CD4-positive, alpha-beta T cell treated with Interferon gamma for 1 hour (primary cell): ENCODE data around the gene RPS21.

ENCODE experiments used
- DNase-seq: peaks from one replicate; pipeline ENCODE4 v3.0.0-alpha.2; 2020

RPS21 gene

DNA sequence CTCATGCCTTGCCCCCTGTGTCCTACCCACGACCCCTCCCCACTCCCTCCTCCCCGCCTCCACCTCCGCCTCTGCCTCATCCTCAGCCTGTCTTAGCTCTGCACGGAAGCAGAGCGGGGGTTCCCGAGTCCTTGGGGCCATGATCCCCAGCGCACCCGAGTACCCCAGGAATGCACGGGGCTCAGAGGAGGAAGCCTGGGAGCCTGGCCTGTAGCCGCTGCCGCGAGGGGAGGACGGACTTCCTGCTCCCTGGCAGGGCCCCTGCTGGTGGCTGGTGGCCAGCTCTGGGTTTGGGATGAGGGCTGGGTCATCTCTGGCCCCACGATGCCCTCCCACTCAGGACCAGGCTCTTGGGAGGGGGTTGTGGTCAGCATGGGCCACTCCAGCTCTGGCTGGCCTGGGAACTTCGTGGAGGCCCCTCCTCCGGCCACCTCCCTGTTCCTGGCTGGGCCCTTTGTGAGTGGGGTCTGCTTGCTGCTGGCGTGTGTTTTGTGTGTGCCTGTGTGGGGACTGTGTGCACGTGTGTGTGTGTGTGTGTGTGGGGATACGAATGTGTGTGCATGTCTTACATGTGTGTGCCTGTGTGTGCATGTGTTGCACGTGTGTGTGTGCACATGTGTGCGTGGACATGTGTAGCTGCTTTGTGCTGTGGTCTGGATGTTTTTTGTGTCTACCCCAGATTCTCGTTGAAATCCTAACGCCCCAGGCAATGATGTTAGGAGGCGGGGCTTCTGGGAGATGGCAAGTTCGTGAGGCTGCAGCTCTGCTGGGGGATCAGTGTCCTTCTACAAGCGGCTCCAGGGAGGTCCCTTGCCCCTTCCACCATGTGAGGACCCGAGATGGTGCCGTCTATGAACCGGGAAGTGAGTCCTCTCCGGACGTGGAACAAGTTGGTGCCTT is 41.7 kb downstream of the RPS21 start:
- DNase-seq, result no peak

DNA sequence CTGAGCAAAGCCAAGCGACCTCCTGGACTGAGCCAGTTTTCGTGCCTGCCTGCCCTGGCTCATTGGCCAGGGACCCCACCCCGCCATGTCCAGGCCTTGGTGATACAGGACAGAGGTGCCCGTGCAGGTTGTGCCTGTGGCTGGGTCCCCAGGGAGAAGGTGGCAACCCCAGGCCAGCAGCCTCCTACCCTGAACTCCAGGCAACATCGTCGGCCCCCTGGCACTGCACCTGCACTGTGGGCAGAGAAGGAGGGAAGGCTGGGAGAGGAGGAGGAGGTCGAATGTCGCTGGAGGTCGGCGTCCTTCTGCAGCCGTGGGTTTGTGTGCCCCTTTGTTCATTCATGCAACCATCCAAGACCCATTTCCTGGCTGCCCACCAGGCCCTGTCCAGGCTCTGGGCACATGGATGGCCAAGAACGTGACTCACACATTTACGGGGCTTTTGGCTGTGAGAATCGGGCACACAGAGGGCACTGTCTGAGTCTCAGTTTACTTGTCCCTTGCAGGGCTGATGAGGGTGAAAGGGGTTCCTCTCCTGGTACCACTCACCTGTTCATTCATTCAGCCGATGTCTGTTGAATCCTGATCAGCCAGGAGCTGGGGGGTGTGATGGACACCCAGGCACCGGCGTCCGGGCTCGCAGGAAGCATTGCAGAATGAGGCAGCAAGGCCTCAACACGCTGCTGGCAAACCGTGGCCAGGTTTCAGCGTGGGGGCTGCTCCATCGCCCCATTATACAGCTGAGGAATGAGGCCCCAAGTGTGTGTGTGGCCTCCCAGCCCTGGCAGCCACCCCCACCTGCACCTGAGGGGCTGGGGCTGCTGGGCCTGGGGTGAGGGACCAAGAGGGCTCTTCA is 42.8 kb downstream of the RPS21 start:
- no peak for DNase-seq

DNA sequence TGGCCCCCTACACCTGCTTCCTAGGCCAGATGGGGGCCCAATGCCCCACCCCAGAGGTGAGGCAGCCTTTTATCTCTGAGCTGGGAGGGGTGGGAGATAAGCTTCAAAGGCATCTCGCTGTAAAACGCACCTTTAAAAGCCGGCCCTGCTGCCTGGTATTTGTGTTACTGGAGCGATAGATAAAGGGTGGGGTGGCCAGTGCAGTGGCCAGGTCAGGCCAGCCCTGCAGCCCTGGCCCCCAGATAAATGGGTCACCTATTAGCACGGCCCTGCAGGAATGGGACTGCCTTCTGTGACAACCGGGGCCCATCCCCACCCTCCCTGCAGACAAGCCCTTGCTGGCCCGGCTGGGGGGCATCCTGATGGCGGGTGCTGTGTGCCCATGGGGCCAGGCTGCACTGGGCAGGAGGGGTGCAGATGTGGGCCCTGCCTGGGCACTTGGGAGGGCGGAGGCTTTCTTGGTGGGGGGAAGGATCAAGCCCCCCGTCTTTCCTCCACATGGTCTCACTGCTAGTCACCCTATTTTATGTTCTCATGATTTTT is 43.5 kb downstream of the RPS21 start:
- no peak for DNase-seq

DNA sequence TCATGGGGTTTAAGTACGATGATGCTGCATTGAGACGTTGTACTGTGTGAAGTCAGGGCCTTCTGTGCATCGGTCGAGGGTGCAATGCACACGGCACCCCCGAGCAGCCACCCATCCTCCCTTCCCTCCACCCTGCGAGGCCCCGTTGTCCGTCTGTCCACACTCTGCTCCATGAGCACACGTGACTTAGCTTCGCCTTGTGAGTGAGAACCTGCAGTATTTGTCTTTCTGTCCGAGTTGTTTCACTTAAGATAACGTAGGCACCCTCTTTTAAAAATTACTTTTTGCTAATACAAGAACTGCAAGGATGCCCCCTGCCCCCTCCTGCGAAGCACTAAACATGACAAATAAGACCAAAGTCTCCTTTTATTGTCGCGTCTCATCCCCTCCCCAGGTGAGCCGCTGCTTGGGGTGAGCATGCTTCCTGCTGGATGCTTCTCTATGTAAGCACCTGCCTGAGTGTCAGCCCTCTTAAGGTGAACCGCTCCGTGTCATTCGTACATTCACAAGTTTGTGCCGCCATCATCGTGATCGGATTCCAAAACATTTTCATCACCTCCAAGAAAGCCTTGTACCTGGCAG is 44.1 kb downstream of the RPS21 start:
- DNase-seq, result no peak

DNA sequence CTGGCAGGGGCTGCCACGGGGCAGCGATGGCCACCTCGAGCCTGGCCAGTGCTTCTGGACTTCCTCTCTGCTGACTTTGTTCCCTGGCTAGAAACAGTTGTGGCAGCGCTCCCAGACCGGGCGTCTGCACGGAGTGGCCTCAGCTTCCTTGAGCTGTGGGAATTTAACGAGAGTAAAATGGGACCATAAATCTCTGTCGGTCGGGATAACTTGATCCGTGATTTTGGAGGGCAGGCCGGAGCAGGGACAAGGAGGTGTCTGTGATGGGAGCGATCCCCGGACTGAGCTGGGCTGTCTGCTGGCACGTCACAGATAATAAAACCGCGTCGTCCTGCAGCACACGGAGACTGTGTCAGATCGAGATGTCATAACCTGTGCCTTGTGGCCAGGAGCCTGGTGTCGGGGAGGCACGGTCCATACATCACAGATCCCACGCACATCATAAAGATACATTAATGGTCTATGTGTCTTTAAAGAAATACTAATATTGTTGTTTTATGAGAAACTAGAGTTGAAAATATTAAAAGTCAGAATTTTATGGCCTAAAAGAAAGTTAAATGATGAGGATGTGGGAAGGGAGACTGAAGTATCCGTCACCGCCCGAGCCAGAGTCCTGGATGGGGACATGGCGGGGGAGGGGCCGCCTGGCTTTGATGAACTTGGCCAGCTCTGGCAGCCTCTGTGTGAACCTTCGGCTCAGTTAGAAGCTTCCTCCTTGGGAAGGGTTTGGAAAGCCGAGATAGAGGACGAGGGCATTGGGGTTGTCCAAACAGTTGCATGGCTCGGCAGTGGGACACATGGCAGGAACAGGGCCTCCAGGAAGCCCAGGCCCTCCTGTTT is 47.0 kb downstream of the RPS21 start:
- DNase-seq, result no peak

DNA sequence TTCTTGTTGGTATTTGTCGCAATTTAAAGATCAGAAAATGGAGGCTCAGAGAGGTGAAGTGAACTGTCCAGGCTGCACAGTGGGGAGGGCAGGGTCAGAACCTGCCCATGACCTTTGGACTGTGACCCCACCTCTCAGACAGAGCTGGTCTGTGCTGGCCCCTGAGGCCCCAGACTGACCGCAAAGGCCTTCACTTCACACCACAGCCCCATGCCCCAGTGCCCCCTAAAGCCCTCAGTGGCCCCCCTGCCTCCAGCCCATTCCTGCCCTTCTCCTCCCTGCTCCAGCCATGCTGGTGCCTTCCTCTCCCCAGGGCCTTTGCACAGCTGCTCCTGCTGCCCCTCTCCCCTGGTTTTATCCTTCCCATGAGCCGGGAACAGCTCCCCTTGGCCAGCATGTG is 49.8 kb downstream of the RPS21 start:
- no peak for DNase-seq

DNA sequence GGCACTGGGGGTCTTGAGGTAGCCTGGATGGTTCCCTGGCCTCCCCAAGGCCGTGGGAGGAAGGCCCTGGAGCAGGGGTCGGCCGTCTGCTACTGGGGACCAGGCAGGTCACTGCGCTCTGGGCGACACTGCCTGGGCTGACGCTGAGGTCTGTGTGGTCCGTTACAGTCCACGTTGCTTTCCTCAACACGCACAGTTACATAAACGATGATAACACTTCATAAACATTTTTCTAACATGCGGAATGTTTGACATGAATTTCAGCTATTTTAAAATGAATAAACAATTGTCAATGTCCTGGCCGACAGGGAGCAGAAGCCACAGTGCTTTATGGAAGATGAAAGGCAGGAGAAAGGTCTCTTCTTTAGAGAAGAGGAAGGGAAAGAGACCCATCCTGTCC is 50.6 kb downstream of the RPS21 start:
- DNase-seq, result no peak

DNA sequence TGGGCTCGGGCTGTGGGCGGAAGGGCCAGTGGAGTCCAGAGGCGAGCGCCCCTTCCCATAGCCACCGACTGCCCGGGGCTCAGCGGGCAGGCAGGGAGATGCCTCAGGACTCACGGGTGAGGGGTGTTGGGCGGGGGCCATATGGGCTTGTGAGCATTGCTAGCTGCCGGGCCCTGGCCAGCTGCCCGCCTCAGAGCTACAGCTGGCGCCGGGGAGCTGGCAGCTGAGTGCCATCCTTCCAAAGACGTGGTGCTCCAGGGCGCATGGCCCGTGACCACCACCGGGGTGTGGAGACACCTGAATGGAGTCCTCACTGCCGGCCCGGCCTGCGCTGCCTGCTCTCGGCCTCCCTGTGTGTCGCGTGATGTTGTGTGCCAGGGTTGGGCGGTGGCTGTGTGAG is 51.0 kb downstream of the RPS21 start:
- DNase-seq, result no peak
